HL-60 (cell line): Measurements from ENCODE around the gene CPLX3.

Source experiments
- DNase-seq, 2 experiments: peaks; one replicate each; pipeline ENCODE4 v3.0.0-alpha.2; 2010 to 2020; ENCODE audit warnings: low read depth in 1 of 2, low spot score in 1 of 2
- H3K27ac ChIP-seq: fragments of 250-450 bp; sonication (Bioruptor Pico); replicated peaks from 2 replicates; pipeline ENCODE4 v1.5.1; 2020; ENCODE audit warnings: mild to moderate bottlenecking, moderate library complexity
- H3K27me3 ChIP-seq: fragments of 250-450 bp; sonication (Bioruptor Pico); 2 replicates; pipeline ENCODE4 v1.5.1; 2021; ENCODE audit warnings: mild to moderate bottlenecking, moderate library complexity; ENCODE audit not compliant: insufficient read depth, poor library complexity, severe bottlenecking
- H3K4me3 ChIP-seq: replicated peaks from 2 replicates; pipeline ENCODE4 v1.5.1; 2011; ENCODE audit warnings: mild to moderate bottlenecking, control low read depth, low read length; ENCODE audit not compliant: insufficient read depth
- GABPA ChIP-seq: IDR thresholded peaks from 2 replicates; pipeline ENCODE4 v1.6.1; 2012; ENCODE audit warnings: low read depth
- POLR2AphosphoS5 ChIP-seq: IDR thresholded peaks from 2 replicates; pipeline ENCODE4 v1.6.1; 2012; ENCODE audit warnings: low read depth
- SPI1 ChIP-seq: IDR thresholded peaks from 2 replicates; pipeline ENCODE4 v1.6.1; 2012; ENCODE audit warnings: low read depth, mild to moderate bottlenecking, borderline replicate concordance
- TF ChIP-seq, protein P1 (sequence below): IDR thresholded peaks from one replicate; pipeline ENCODE4 v1.5.1; 2011; ENCODE audit warnings: low read length, control low read depth, inconsistent platforms; ENCODE audit not compliant: insufficient read depth
- TF ChIP-seq, protein P2 (sequence below): IDR thresholded peaks from 2 replicates; pipeline ENCODE4 v1.6.1; 2012; ENCODE audit warnings: low read depth; ENCODE audit not compliant: insufficient replicate concordance

The CPLX3 gene

DNA sequence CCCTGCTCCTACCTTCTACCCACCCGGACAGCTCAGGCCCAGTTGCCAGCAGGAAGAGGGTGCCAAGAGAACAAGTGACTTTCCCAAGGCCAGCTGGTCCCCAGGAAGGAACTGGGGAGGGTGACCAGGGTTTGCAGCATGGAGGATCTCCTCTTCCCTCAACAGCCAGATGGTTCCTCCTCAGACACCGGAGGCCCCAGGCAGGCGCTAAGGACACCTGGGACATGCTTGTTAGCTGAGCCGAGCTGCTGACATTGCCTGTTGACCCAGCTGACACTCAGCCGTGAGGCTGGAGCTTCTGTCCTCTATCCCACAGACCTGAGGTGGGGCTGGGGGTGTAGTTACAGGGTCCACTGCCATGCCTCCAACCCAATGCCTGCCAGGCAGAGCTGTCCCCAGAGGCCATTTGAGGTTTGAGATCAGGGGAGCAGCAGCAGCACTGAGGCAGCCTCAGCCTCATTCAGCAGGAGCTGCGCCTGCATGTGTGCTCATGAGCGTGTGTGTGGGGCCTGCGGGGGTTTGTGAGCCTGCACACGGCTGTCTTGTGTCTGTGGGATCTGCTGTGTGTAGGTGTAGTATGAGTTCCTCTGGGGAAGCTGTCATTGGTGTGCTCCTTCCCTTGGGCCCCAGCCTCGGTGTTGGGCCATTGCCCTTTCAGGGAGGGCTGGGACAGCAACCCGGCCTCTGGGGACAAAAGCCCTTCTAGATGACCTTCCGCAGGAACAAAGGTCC is 7.1 kb downstream of the CPLX3 start:
- H3K27me3 ChIP-seq = no peaks in the 10 kb centered on the region
- no peak overlapping the region for H3K27ac ChIP-seq
- DNase-seq = peak in 1 of 2 experiments; percentile 62
- TF ChIP-seq GABPA (no peak), SPI1 (peak; percentile 25; the same call in 1 of the 2 replicates)
- no peak overlapping the region for H3K4me3 ChIP-seq

DNA sequence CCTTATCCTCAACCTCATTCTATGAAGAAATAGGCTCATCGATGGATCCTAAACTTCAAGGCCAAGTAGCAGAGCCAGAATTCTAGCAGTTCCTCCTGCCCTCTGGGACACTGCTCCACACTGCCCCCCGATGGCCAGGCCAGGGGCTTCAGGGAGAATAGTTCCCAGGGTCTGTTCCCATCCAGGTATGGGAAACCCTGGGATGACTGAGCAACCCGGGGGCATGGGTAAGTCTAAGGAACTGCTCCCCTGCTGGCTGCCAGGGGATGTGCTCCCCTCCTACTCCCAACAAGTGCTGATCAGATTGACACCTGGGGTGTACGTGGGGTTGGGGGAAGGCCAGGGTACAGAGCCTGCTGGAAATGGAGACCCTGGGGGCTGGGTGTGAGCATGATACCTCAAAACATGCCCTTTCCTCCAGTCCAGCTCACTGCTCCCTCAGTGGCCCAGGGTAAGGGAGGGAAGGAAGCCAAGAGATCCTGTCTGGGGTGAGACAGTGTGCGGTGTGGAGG is 8.9 kb downstream of the CPLX3 start:
- H3K27ac ChIP-seq = no peak overlapping the region

DNA sequence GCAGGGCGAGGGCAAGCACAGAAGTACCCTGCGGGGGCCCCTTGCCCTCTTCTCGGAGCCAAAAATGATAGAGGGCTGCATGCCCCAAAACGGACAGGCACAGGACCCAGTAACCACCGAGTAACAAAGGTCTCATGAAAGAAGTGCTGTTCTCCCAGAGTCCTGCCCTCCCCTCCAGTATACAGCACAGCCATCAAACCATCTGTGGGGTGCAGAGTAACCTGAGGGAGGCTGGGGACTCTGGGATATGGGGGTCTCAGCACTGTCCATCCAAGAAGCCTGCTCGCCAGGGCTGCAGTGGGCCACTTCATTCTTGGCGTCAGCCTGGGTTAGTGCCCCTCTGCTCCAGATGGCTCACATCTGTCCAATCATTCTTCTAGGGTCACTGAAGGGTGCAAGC is 10.4 kb downstream of the CPLX3 start:
- DNase-seq = no peak
- no peak for TF ChIP-seq POLR2AphosphoS5
- Histone ChIP-seq H3K27ac (no peak overlapping the region), H3K27me3 (no peaks in the 10 kb centered on the region), H3K4me3 (no peak overlapping the region)

More for the DNA sequence above, 8.9 kb downstream of the CPLX3 start:
- H3K4me3 ChIP-seq = no peak overlapping the region
- TF ChIP-seq, protein P1, sequence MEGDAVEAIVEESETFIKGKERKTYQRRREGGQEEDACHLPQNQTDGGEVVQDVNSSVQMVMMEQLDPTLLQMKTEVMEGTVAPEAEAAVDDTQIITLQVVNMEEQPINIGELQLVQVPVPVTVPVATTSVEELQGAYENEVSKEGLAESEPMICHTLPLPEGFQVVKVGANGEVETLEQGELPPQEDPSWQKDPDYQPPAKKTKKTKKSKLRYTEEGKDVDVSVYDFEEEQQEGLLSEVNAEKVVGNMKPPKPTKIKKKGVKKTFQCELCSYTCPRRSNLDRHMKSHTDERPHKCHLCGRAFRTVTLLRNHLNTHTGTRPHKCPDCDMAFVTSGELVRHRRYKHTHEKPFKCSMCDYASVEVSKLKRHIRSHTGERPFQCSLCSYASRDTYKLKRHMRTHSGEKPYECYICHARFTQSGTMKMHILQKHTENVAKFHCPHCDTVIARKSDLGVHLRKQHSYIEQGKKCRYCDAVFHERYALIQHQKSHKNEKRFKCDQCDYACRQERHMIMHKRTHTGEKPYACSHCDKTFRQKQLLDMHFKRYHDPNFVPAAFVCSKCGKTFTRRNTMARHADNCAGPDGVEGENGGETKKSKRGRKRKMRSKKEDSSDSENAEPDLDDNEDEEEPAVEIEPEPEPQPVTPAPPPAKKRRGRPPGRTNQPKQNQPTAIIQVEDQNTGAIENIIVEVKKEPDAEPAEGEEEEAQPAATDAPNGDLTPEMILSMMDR = peak; percentile 81
- TF ChIP-seq POLR2AphosphoS5 (no peak), SPI1 (peak; percentile 65; the same call in 1 of the 2 replicates), GABPA (no peak)
- TF ChIP-seq, protein P2, sequence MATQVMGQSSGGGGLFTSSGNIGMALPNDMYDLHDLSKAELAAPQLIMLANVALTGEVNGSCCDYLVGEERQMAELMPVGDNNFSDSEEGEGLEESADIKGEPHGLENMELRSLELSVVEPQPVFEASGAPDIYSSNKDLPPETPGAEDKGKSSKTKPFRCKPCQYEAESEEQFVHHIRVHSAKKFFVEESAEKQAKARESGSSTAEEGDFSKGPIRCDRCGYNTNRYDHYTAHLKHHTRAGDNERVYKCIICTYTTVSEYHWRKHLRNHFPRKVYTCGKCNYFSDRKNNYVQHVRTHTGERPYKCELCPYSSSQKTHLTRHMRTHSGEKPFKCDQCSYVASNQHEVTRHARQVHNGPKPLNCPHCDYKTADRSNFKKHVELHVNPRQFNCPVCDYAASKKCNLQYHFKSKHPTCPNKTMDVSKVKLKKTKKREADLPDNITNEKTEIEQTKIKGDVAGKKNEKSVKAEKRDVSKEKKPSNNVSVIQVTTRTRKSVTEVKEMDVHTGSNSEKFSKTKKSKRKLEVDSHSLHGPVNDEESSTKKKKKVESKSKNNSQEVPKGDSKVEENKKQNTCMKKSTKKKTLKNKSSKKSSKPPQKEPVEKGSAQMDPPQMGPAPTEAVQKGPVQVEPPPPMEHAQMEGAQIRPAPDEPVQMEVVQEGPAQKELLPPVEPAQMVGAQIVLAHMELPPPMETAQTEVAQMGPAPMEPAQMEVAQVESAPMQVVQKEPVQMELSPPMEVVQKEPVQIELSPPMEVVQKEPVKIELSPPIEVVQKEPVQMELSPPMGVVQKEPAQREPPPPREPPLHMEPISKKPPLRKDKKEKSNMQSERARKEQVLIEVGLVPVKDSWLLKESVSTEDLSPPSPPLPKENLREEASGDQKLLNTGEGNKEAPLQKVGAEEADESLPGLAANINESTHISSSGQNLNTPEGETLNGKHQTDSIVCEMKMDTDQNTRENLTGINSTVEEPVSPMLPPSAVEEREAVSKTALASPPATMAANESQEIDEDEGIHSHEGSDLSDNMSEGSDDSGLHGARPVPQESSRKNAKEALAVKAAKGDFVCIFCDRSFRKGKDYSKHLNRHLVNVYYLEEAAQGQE = no peak
- peak; percentile 48 to 61 for DNase-seq
- no peaks in the 10 kb centered on the region for H3K27me3 ChIP-seq

DNA sequence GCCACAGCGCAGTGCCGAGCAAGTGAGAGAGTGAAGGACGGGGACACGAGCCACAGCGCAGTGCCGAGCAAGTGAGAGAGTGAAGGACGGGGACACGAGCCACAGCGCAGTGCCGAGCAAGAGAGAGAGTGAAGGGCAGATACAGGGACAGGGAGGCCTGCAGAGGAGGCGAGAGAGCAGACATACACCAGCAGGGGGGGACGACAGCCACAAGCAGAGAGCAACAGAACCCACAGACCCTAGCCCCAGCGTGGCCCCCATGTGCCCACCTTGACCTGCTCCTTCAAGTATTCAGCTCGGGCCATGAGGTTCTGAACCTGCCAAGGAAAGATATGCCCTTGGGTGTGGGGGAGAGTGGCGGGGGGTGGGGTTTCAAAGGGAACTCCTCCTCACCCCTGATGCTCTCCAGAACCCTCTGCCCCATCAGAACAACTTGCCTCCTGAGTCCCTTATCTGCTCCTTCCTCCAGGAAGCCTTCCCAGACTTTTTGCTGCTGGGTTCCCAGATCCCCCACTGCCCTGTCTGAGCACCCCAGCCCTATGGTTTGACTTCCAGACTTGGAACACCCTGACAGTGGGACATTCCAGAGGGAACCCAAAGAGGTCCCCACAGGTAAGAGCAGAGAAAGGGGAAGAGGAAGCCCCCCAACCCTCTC is 11.2 kb downstream of the CPLX3 start:
- H3K27me3 ChIP-seq = no peaks in the 10 kb centered on the region
- no peak for DNase-seq
- H3K4me3 ChIP-seq = no peak overlapping the region
- no peak overlapping the region for H3K27ac ChIP-seq
- no peak for TF ChIP-seq POLR2AphosphoS5
- TF ChIP-seq, protein P1 = no peak
- TF ChIP-seq GABPA = no peak
- TF ChIP-seq, protein P2 = no peak
- TF ChIP-seq SPI1 = no peak
